22Rv1 (cell line): Measurements from ENCODE around the gene CACNA1A.
"Not testable (repeated sequence)": the region's sequence is repeated elsewhere in the genome, so short reads cannot be mapped to it uniquely, and the experiment has no call there.

Experiments used
- H3K27ac ChIP-seq: fragments of 450-650 bp; 2 replicates; pipeline ENCODE4 v1.5.1; 2017
- CTCF ChIP-seq: fragments of 450-650 bp; IDR thresholded peaks from 2 replicates; pipeline ENCODE4 v1.5.1; 2017; ENCODE audit warnings: mild to moderate bottlenecking
- ZFX ChIP-seq: fragments of 450-650 bp; IDR thresholded peaks from 2 replicates; pipeline ENCODE4 v1.6.1; 2017; ENCODE audit warnings: antibody characterized with exemption, borderline replicate concordance

CACNA1A gene

DNA sequence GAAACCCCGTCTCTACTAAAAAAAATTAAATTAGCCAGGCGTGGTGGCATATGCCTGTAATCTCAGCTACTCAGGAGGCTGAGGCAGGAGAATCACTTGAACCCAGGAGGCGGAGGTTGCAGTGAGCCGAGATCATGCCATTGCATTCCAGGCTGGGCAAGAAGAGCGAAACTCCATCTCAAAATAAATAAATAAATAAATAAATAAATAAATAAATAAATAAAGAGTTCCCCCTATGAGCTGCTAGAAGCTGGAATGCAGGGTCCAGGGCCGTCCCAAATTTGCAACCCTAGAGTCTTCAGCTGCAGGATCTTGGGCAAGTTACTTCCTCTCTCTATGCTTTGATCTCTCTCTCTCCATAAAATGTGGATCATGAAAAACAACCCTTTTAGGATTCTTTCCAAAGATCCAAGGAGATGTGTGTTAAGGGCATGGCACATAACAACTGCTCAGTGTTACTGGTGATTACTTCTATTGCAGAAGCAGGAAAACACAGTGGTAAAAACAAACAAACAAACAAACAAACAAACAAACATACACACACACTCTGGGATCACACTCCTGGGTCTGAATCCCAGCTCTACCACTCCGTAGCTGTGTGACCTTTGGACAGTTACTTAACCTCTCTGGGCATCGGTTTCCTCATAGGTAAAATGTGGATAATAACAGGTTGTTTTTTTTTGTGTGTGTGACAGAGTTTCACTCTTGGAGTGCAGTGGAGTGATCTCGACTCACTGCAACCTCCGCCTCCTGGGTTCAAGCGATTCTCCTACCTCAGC is 78.8 kb downstream of the CACNA1A start:
- no peak overlapping the region for H3K27ac ChIP-seq
- TF ChIP-seq CTCF (no peak), ZFX (no peak)

DNA sequence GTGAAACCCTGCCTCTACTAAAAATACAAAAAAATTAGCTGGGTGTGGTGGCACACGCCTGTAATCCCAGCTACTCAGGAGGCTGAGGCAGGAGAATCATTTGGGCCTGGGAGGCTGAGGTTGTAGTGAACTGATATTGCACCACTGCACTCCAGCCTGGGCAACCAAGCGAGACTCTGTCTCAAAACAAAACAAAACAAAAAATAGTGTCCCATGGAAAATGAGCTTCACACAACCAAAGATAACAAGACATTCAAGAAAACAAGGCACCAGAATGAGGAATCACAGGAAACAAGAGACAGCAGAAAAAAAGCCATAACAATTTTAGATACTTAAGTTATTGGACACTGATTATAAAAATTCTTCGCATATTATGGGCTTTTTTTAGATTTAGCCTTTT is 80.4 kb downstream of the CACNA1A start:
- H3K27ac ChIP-seq = not testable (repeated sequence)

GRCh38 chr19:13425151-13425550 is 81.1 kb downstream of the CACNA1A start:
- no peak for TF ChIP-seq ZFX
- TF ChIP-seq CTCF = no peak
- no peak overlapping the region for H3K27ac ChIP-seq

- no peak overlapping the region for H3K27ac ChIP-seq
- TF ChIP-seq ZFX = no peak
- no peak for TF ChIP-seq CTCF
Observed at GRCh38 chr19:13420780-13421179, 85.5 kb downstream of the CACNA1A start.

- H3K27ac ChIP-seq = no peak overlapping the region
- TF ChIP-seq CTCF (no peak), ZFX (no peak)
Observed at GRCh38 chr19:13417054-13417453, 89.2 kb downstream of the CACNA1A start.

DNA sequence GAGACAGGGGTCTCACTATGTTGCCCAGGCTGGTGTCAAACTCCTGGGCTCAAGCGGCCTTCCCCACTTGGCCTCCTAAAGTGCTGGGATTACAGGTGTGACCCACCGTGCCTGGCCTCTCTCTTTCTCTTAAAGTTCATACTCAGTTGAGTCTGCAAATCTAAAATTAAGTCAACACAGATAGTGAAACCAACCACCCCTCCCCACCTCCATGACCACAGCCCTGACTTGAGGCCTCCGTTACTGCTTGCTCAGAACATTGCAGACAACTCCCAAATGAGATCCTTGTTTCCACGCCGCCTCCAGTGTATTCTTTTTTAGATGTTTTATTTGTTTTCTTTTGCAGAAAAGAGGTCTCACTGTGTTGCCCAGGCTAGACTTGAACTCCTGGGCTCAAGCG is 94.4 kb downstream of the CACNA1A start:
- TF ChIP-seq CTCF = no peak
- no peak for TF ChIP-seq ZFX
- no peak overlapping the region for H3K27ac ChIP-seq

DNA sequence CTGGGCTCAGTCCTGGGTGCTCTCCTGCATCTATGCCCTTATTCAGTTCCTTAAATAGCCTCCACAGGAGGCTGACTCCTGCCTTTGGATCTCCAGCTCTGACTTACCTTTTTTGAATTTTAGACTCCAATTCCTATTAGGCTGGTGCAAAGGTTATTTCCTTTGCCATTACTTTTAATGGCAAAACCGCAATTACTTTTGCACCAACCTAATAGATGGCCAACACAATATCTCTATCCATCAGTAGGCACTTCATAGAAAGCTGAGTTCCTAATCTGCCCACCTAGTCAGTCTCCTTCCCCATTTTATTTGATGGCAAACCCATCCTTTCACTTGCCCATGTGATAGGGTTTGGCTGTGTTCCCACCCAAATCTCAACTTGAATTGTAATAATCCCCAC is 95.3 kb downstream of the CACNA1A start:
- TF ChIP-seq CTCF (no peak), ZFX (no peak)
- no peak overlapping the region for H3K27ac ChIP-seq
